GM12872 (cell line): ENCODE data around the gene FNDC3B.

Source experiments
- TF ChIP-seq, protein P1 (sequence below): IDR thresholded peaks from 3 replicates; pipeline ENCODE4 v1.5.1; 2011; ENCODE audit warnings: low read depth, mild to moderate bottlenecking, low read length, moderate library complexity; ENCODE audit not compliant: insufficient read depth

The FNDC3B gene

DNA sequence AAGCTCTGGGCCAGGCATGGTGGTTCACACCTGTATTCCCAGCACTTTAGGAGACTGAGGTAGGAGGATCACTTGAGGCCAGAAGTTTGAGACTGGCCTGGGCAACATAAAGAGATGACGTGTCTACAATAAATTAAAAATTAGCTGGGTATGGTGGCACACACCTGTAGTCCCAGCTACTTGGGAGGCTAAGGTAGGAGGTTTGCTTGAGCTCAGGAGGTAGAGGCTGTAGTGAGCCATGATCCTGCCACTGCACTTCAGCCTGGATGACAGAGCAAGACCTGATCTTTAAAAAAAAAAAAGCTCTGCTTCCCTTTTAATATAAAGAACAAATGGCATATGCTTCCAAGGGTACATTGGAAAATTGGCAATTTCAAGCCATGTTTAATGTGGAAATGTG, 46.7 kb downstream of the FNDC3B start:
- TF ChIP-seq, protein P1, sequence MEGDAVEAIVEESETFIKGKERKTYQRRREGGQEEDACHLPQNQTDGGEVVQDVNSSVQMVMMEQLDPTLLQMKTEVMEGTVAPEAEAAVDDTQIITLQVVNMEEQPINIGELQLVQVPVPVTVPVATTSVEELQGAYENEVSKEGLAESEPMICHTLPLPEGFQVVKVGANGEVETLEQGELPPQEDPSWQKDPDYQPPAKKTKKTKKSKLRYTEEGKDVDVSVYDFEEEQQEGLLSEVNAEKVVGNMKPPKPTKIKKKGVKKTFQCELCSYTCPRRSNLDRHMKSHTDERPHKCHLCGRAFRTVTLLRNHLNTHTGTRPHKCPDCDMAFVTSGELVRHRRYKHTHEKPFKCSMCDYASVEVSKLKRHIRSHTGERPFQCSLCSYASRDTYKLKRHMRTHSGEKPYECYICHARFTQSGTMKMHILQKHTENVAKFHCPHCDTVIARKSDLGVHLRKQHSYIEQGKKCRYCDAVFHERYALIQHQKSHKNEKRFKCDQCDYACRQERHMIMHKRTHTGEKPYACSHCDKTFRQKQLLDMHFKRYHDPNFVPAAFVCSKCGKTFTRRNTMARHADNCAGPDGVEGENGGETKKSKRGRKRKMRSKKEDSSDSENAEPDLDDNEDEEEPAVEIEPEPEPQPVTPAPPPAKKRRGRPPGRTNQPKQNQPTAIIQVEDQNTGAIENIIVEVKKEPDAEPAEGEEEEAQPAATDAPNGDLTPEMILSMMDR = no peak

DNA sequence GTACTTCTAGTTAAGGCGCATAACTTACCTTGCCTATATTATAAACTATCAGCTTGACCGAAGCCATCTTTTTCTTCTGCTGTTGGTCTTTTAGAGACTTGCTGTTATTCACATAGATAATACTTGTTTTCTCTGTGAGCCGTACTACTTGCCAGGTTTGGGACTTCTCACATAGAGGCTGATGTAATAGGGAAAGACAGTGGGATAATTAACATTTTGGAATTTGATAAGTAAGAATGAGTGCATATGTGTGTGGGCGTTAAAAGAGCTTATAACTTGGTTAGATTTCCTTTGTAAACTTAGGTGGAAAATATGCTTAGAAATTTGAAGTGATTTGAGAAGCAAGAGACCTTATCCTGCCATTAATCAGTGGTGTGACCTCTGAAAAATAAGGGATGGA, 47.8 kb downstream of the FNDC3B start:
- TF ChIP-seq, protein P1 = no peak

DNA sequence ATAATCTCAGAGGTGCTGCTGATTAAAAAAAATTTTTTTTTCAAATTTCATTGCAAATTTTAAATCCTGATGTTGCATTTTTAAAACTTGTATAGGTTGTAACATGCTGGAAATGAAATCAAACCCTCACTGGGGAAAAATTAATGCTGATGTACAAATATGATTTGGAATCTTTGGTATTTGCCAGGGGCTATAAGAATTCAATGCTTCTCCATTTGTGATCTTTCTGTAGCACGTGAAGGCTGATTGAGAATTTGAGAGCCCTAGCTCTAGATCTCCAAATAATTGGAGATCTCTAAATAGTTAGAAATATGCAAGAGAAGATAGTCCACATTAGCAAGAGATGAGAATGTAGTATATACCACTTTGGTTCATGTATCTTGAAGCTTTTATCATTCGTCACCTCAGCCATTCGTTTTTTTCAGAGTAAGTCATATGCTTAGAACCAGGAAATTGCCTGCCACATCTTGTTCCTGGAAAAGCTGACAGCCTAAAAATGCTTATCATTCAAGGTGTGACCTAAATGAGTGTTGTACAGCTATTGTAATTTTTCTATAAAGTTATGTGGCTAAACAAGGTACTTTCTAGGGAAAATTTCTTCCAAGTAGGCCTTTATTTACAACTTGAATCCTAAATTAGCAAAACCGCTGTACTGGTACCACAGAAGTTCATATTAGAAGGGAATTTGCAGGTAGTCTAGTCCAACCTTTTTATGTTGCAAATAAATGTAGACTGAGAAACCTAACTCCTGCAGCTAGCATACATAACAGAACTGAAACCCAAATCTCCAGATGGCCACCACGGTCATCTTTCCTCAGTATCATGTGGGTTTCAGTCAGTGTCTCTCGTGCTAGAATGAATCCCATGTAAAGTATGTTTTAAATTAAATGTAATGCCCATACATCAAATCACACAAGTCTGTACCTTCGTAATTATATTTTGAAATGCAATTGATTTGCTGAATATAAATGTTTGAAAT, 48.5 kb downstream of the FNDC3B start:
- TF ChIP-seq, protein P1 = no peak

DNA sequence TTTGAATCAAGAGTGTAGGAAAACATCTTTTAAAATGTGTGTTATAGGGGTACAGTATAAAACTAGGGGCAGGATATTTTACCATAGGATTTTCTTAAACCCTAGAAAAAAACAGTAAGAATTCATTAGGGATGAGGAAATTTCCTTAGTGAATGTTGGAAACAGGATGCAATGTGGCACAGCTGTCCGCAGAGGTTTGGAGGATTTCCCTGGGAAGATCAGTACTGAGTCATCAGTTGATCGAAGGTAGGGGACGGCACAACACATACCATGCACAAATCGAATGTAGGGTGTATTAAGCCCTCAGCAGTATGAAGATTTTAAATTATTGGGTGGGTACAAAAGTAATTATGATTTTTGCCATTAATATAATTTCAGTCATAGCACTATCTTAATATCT, 49.9 kb downstream of the FNDC3B start:
- TF ChIP-seq, protein P1 = no peak

DNA sequence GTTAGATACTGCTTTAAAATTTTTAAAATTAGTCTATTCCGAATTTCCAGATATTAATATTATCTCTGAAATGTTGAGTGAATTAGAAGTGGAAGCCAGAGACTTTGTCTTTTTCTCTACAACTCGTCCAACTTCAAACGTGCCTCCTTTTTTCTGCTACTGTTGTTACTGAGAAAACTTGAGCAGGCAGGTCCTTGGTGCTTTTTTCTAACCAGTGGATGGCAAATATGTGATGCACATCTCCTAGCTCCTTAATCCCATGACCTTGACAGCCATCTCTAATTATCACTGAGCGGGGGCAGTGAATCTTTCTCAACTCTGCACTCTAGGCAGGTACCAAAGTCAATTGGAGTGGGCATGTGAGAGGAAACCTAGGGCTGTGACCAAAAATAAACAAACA, 50.7 kb downstream of the FNDC3B start:
- TF ChIP-seq, protein P1 = no peak

DNA sequence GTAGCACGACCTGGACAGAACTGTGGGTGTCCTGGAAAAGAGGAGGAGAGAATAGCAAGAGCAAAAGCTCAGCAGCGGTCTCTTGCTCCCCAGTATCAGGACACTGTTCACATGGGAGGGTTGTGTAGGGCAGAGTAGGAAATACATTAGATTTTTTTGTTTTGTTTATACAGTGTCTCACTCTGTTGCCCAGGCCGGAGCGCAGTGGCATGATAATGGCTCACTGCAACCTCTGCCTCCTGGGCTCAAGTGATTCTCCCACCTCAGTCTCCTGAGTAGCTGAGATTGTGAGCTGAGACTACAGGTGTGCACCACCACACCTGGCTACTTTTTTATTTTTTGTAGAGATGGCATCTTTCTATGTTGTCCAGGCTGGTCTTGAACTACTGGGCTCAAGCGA, 53.3 kb downstream of the FNDC3B start:
- TF ChIP-seq, protein P1 = no peak

DNA sequence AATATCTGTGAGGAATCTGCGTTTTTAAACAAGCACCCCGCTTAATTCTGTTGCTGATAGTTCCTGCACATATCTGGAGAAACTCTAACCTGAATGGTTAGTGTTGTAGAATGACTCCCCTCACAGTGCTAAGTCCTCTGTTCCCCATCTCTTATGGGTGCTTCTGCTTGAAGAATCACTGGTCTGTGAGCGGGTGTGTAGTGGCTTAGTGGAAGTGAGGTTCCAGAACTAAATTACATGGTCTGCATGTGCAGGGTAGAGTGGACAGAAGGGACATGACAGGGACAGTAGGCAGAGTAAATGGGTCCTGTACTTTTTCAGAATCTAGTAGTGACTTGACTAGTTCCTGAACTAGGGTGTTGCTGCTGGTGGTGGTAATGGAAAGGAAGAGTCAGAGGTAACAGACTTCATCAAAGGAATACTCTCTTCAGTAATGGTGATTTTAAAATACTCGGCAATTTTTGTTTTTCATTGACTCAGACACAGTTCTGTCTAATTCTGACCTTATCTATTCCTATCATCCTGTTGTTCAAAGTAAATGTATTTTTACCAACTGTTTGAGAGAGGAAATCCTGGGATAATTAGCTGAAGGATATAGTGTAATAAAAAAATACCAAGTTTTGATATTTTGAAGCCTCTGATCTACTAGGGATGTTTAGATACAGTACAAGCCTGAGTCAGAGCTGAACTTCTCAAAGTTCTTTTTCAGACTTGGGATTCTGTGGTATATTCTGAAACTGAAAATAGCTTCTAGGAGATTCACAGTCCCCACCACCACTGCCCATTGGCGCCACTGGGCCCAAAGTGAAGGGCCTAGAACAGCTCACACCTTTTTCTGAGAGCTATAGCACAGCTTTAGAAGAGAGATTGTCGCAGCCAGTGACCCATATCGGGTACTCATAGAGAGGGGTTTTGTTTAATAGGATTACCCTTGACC, 55.5 kb downstream of the FNDC3B start:
- TF ChIP-seq, protein P1 = peak; percentile 44
